Heart right ventricle (tissue), 16 donors: Measurements from ENCODE around the gene SUGCT. TPM values are rescaled to one million over a fixed set of nuclear protein-coding genes. Genes with fewer than 3 reads are reported as not detected.

ENCODE experiments used
- ATAC-seq, 8 donors: fragments of 200-7000 bp; cut with Tn5 transposase; one replicate each; pipeline ENCODE4 v1.9.1; 2020; ENCODE audit warnings: mild to moderate bottlenecking in 8 of 8, moderate library complexity in 8 of 8, moderate number of reproducible peaks in 1 of 8
- DNase-seq, 2 donors: peaks; one replicate each; pipeline ENCODE4 v3.0.0-alpha.2; 2020
- H3K27ac ChIP-seq, 10 donors: fragments of 200-600 bp; sonication (generic) in 2 of 10; one replicate each; pipeline versions ENCODE4 v1.5.0 to v1.8.0; 2020 to 2022; ENCODE audit warnings: mild to moderate bottlenecking in 3 of 10
- H3K27me3 ChIP-seq, 7 donors: fragments of 200-600 bp; one replicate each; pipeline ENCODE4 v1.8.0; 2021 to 2022; ENCODE audit warnings: mild to moderate bottlenecking in 2 of 7
- H3K36me3 ChIP-seq, 9 donors: fragments of 200-600 bp; sonication (generic) in 1 of 9; one replicate each; pipeline versions ENCODE4 v1.5.0 to v1.8.0; 2020 to 2022; ENCODE audit warnings: mild to moderate bottlenecking in 2 of 9
- H3K4me1 ChIP-seq, 9 donors: fragments of 200-600 bp; sonication (generic) in 1 of 9; one replicate each; pipeline versions ENCODE4 v1.5.0 to v1.8.0; 2020 to 2022; ENCODE audit warnings: mild to moderate bottlenecking in 4 of 9
- H3K4me3 ChIP-seq, 10 donors: fragments of 200-600 bp; sonication (generic) in 2 of 10; one replicate each; pipeline versions ENCODE4 v1.5.0 to v1.8.0; 2020 to 2022; ENCODE audit warnings: mild to moderate bottlenecking in 7 of 10, moderate library complexity in 2 of 10
- H3K9me3 ChIP-seq, 11 donors: fragments of 200-600 bp in 10 of 11; sonication (generic) in 2 of 11; one replicate each; pipeline versions ENCODE4 v1.5.0 to v1.8.0; 2013 to 2022; ENCODE audit warnings: mild to moderate bottlenecking in 2 of 11, control low read depth in 1 of 11, moderate library complexity in 1 of 11
- CTCF ChIP-seq, 9 donors: fragments of 200-600 bp; sonication (generic) in 2 of 9; IDR thresholded peaks; one replicate each; pipeline versions ENCODE4 v1.5.0 to v1.8.0; 2021 to 2022; ENCODE audit warnings: antibody characterized with exemption in 9 of 9, mild to moderate bottlenecking in 5 of 9, moderate library complexity in 1 of 9
- WGBS, 2 donors: extraction: QIAGEN DNeasy Blood & Tissue Kit; methylation state at CpG; one replicate each; pipeline ENCODE4 v1.1.7; 2013; ENCODE audit warnings: inconsistent platforms in 1 of 2; 5-methylcytosine and 5-hydroxymethylcytosine counted together
- intact Hi-C, 10 donors: fragments of 100-400 bp; cut with DNase I; formaldehyde crosslinking; loops; one replicate each; pipeline versions ENCODE4 v1.11.1 to v1.14.2; 2022
- polyA plus RNA-seq, 2 donors: library from polyadenylated mRNA; stranded (reverse); fragments of 200-250 nt; gene quantifications; one replicate each; pipeline ENCODE4 v1.2.3, GENCODE V29; 2013
- total RNA-seq, 10 donors: library from RNA; stranded (reverse); fragmentation: NEBNext Ultra II Directional in 3 of 10; extraction: Animal tissue kit (Norgen Biotek cat#: 25700) in 3 of 10; gene quantifications; one replicate each; pipeline versions ENCODE4 v1.2.1 to v1.2.4, GENCODE V29; 2021 to 2023
- donor health status: Arrhythmogenic right ventricular cardiomyopathy.
- donor health status: ischemic (EF 13 %, LVEDD 7.1; RV severe dilation, severe dysfunction).
- donor health status: healthy with polysubstance abuse.
- donor health status: DM: no; HTN: yes; CAD: no.
- donor health status: DM: no; HTN: no; CAD: no.
- donor health status: ischemic (EF 25% LVEDD 6.9; RV normal size, moderate dysfunction).
- donor health status: ischemic (EF 25% LVEDD 5.7; RV mildly dilated, moderate dysfunction).
- donor health status: healthy.
- donor health status: DM: yes; HTN: yes; CAD: no.
- donor health status: Ischemic cardiomyopathy.
- donor health status: ischemic (EF 35%, LVEDD 5.7; RV mildly dilated, moderate dysfunction).
- donor health status: nonischemic (EF 11% LVEDD 7.7; RV severe dilation, severe dysfunction).
- donor health status: DM: yes; HTN: yes; CAD: no.
- donor health status: PGD.
- donor health status: ischemic (EF 29% LVEDD 5.4; RV normal size, mild dysfunction).
- donor health status: nonischemic (EF 23%, LVEDD 6.1; RV moderate dilation, normal function).

SUGCT gene
- total and polyA plus RNA-seq, 12 donors: 1.2 to 8.1 (median 6.1) TPM

- H3K27me3 ChIP-seq: no peaks in the 10 kb centered on the region
- peaks cover 0 to 4% (median 0%) of the 10 kb centered on the region in 11 donors for H3K9me3 ChIP-seq
- DNase-seq (no peak), ATAC-seq (no peak)
- no peak overlapping the region for H3K4me3 ChIP-seq
- H3K27ac ChIP-seq: no peak overlapping the region
- H3K36me3 ChIP-seq: no peaks in the 10 kb centered on the region
- H3K4me1 ChIP-seq: no peaks in the 10 kb centered on the region
- TF ChIP-seq CTCF (IDR thresholded peaks at IDR 0.05): no peak
- intact Hi-C loops: no loop called here
These were observed 85.7 kb downstream of the SUGCT start for GRCh38 chr7:40220421-40220911.

- no peak for ATAC-seq
- no peak overlapping the region for H3K4me3 ChIP-seq
- H3K27me3 ChIP-seq: no peaks in the 10 kb centered on the region
- TF ChIP-seq CTCF (IDR thresholded peaks at IDR 0.05): no peak
- DNase-seq: no peak
- peaks cover 0 to 4% (median 0%) of the 10 kb centered on the region in 11 donors for H3K9me3 ChIP-seq
- 88 to 91% methylated on average over 2 of the region's 2 CpGs for WGBS, 2 donors
- intact Hi-C loops: no loop called here
- no peaks in the 10 kb centered on the region for H3K4me1 ChIP-seq
- no peaks in the 10 kb centered on the region for H3K36me3 ChIP-seq
- H3K27ac ChIP-seq: no peak overlapping the region
These were observed 87.0 kb downstream of the SUGCT start for GRCh38 chr7:40221836-40222235.

- no peak overlapping the region for H3K27ac ChIP-seq
- ATAC-seq: no peak
- TF ChIP-seq CTCF (IDR thresholded peaks at IDR 0.05): no peak
These were observed 88.8 kb downstream of the SUGCT start for GRCh38 chr7:40223451-40224127.

GRCh38 chr7:40230101-40230500, 95.3 kb downstream of the SUGCT start:
- intact Hi-C loops: loop anchor here in 2 of 10 donors (5.0 kb wide), 1 partner anchor 1502 kb away; no protein-coding TSS in a partner anchor
- no peak for ATAC-seq
- DNase-seq: no peak
- no peak for TF ChIP-seq CTCF (IDR thresholded peaks at IDR 0.05)
- H3K4me1 ChIP-seq: peaks cover 0 to 10% (median 0%) of the 10 kb centered on the region in 9 donors
- WGBS, 2 donors: 20 to 31% methylated on average over 4 of the region's 4 CpGs
- H3K9me3 ChIP-seq: no peaks in the 10 kb centered on the region
- no peak overlapping the region for H3K27ac ChIP-seq
- H3K4me3 ChIP-seq: no peak overlapping the region
- no peaks in the 10 kb centered on the region for H3K36me3 ChIP-seq
- H3K27me3 ChIP-seq: no peaks in the 10 kb centered on the region

More at GRCh38 chr7:40223451-40224127, 88.8 kb downstream of the SUGCT start:
- no peaks in the 10 kb centered on the region for H3K27me3 ChIP-seq
- H3K36me3 ChIP-seq: no peaks in the 10 kb centered on the region
- no peak for DNase-seq
- H3K9me3 ChIP-seq: peaks cover 0 to 3% (median 0%) of the 10 kb centered on the region in 11 donors
- H3K4me3 ChIP-seq: no peak overlapping the region
- 79 to 82% methylated on average over 2 of the region's 2 CpGs for WGBS, 2 donors
- no peaks in the 10 kb centered on the region for H3K4me1 ChIP-seq
- intact Hi-C loops: no loop called here
